Testis (tissue), 2 donors: ENCODE data around the gene TFF1.

ENCODE experiments used
- CTCF ChIP-seq, 3 experiments: fragments of 450-650 bp in 2 of 3; fragments of 200-600 bp in 1 of 3; sonication (generic) in 1 of 3; IDR thresholded peaks; one replicate each; pipeline ENCODE4 v1.5.1; 2016 to 2019; ENCODE audit warnings: antibody characterized with exemption in 3 of 3, mild to moderate bottlenecking in 2 of 3, moderate library complexity in 1 of 3
- POLR2A ChIP-seq: fragments of 450-650 bp; IDR thresholded peaks from one replicate; pipeline ENCODE4 v1.6.1; 2017; ENCODE audit warnings: antibody characterized with exemption, mild to moderate bottlenecking, moderate library complexity

- TF ChIP-seq CTCF (IDR thresholded peaks at IDR 0.05) (no peak), POLR2A (no peak)
Measured at GRCh38 chr21:42350927-42351426, 15.4 kb downstream of the TFF1 start, which contains the start of gene TFF2.
